ENCODE results near the gene SUV39H1.
"Not testable (repeated sequence)": the region's sequence is repeated elsewhere in the genome, so short reads cannot be mapped to it uniquely, and the experiment has no call there.

The SUV39H1 gene, protein sequence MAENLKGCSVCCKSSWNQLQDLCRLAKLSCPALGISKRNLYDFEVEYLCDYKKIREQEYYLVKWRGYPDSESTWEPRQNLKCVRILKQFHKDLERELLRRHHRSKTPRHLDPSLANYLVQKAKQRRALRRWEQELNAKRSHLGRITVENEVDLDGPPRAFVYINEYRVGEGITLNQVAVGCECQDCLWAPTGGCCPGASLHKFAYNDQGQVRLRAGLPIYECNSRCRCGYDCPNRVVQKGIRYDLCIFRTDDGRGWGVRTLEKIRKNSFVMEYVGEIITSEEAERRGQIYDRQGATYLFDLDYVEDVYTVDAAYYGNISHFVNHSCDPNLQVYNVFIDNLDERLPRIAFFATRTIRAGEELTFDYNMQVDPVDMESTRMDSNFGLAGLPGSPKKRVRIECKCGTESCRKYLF

DNA sequence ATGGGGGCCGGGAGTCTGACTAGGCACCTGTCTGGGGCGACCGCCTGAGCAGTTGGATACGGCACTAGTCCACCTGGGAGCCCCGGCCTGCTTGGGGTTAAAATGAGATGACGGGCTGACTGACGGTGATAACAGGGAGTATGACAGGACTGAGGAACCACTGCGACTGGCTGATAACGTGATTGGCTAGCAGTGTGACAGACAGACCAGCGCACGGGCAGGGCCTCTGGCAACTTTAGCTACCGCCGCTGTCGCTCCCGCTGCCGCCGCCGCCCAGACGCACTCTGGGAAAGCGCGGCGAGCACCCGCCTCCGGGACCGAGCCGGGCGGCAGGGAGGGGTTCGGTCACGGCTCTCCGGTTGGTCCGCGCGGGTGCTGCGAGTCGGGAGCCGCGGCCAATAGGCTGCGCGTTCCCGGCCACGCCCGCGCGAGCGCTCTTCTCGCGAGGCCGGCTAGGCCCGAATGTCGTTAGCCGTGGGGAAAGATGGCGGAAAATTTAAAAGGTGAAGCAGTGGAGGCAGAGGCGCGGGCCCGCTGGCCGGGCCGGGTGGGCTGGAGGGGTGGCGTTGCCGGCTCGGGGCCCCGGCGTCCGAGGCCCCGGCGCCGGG lies at the start of gene SUV39H1:
TSS of gene SUV39H1 (plus strand) at position 434 of the 608 bp plus-strand sequence. CDS start at position 485, 51 bp downstream.
- peak within 1 kb of the TSS; percentile 84 for H3K4me3 ChIP-seq (ENCODE audit: low read depth, low read length)
- peak; percentile 94 for DNase-seq (ENCODE audit: low read depth)
- TF ChIP-seq, protein P1, sequence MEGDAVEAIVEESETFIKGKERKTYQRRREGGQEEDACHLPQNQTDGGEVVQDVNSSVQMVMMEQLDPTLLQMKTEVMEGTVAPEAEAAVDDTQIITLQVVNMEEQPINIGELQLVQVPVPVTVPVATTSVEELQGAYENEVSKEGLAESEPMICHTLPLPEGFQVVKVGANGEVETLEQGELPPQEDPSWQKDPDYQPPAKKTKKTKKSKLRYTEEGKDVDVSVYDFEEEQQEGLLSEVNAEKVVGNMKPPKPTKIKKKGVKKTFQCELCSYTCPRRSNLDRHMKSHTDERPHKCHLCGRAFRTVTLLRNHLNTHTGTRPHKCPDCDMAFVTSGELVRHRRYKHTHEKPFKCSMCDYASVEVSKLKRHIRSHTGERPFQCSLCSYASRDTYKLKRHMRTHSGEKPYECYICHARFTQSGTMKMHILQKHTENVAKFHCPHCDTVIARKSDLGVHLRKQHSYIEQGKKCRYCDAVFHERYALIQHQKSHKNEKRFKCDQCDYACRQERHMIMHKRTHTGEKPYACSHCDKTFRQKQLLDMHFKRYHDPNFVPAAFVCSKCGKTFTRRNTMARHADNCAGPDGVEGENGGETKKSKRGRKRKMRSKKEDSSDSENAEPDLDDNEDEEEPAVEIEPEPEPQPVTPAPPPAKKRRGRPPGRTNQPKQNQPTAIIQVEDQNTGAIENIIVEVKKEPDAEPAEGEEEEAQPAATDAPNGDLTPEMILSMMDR (IDR thresholded peaks at IDR 0.05; ENCODE audit: insufficient read depth, low read depth, low read length, missing control alignments) = no peak

DNA sequence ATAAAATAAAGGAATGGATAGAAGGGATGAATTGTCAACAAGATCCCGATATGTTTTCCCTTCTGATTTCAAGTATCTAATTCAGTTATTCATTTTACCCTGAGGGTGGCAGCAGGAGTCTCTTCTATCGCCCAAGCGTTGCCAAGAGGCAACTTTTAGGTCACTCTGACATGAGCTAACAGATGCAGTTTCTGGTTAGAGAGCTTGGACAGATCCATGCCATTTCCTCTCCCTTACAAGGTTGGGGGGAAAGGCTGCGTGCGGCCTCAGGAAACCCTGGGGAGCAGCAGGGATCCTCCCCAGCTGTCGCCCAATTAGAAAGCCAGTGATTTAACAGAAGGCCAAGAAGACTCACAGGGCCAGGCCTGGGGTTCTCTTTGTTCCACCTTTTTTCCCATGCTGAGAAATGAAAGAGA lies 48.2 kb upstream of the SUV39H1 start:
- DNase-seq (ENCODE audit: low read depth) = peak; percentile 45
- no peak overlapping the region for H3K4me3 ChIP-seq (ENCODE audit: low read depth, low read length)
- TF ChIP-seq, protein P1 (IDR thresholded peaks at IDR 0.05; ENCODE audit: insufficient read depth, low read depth, low read length, missing control alignments) = peak; percentile 13

DNA sequence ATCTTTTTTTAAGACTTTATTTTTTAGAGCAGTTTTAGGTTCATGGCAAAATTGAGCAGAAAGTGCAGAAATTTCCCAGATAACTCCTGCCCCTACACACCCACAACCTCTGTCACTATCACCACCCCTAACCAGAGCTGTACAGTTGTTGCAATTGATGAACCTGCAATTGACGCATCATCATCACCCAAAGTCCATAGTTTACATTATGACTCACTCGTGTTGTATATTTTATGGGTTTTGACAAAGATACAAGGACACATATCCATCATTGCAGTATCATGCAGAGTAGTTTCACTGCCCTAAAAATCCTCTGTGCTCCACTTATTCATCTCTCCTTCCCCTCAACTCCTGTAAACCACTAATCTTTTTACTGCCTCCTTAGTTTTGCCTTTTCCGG lies 47.4 kb upstream of the SUV39H1 start:
- TF ChIP-seq, protein P1 (IDR thresholded peaks at IDR 0.05; ENCODE audit: insufficient read depth, low read depth, low read length, missing control alignments) = no peak
- no peak overlapping the region for H3K4me3 ChIP-seq (ENCODE audit: low read depth, low read length)
- DNase-seq (ENCODE audit: low read depth) = no peak

DNA sequence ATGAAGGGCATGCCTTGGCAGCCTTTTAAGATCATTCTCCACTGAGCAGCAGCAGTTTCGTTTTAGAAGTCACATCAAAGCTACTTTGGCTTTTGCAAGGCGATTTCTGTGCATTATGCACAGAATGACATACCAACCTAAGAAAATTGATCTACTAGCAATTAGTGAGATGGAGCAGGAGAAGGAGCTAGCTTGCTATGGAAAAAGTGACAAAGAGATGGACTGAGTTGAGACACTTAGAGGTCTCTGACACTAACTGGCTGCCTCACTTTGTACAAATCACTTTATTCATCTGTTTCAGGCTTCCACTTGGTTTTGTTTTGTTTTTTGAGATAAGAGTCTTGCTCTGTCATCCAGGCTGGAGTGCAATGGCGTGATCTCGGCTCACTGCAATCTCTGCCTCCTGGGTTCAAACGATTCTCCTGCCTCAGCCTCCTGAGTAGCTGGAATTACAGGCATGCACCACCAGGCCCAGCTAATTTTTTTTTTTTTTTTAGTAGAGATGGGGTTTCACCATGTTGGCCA lies 44.4 kb upstream of the SUV39H1 start:
- not testable (repeated sequence) for DNase-seq (ENCODE audit: low read depth); H3K4me3 ChIP-seq (ENCODE audit: low read depth, low read length)

DNA sequence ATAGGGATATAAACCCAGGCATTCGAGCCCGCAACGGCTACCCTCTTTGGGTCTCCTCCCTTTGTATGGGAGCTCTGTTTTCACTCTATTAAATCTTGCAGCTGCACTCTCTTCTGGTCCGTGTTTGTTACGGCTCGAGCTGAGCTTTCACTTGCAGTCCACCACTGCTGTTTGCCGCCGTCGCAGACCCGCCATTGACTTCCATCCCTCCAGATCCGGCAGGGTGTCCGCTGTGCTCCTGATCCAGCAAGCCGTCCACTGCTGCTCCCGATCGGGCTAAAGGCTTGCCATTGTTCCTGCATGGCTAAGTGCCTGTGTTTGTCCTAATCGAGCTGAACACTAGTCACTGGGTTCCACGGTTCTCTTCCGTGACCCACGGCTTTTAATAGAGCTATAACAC lies 41.8 kb upstream of the SUV39H1 start:
- not testable (repeated sequence) for DNase-seq (ENCODE audit: low read depth); H3K4me3 ChIP-seq (ENCODE audit: low read depth, low read length)

DNA sequence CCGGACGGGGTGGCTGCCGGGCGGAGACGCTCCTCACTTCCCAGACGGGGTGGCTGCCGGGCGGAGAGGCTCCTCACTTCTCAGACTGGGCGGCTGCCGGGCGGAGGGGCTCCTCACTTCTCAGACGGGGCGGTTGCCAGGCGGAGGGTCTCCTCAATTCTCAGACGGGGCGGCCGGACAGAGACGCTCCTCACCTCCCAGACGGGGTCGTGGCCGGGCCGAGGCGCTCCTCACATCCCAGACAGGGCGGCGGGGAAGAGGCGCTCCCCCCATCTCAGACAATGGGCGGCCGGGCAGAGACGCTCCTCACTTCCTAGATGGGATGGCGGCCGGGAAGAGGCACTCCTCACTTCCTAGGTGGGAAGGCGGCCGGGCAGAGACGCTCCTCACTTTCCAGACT lies 36.8 kb upstream of the SUV39H1 start:
- H3K4me3 ChIP-seq (ENCODE audit: low read depth, low read length); DNase-seq (ENCODE audit: low read depth): not testable (repeated sequence)

DNA sequence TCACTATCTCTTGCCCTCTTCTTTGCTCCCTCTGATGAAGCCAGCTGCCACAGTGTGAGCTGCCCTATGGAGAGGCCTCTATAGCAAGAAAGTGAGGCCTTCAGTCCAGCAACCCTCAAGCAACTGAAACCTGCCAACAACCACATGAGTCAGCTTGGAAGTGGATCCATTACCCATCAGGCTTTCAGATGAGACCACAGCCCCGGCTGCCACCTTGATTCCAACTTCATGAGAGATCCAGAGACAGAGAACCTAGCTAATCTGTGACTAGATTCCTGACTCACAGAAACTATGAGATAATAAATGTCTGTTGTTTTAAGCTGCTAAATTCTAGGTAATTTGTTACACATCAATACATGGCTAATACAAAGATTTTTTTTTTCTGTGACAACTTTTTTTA lies 33.3 kb upstream of the SUV39H1 start:
- no peak for DNase-seq (ENCODE audit: low read depth)
- H3K4me3 ChIP-seq (ENCODE audit: low read depth, low read length) = no peak overlapping the region
- TF ChIP-seq, protein P1 (IDR thresholded peaks at IDR 0.05; ENCODE audit: insufficient read depth, low read depth, low read length, missing control alignments) = no peak

DNA sequence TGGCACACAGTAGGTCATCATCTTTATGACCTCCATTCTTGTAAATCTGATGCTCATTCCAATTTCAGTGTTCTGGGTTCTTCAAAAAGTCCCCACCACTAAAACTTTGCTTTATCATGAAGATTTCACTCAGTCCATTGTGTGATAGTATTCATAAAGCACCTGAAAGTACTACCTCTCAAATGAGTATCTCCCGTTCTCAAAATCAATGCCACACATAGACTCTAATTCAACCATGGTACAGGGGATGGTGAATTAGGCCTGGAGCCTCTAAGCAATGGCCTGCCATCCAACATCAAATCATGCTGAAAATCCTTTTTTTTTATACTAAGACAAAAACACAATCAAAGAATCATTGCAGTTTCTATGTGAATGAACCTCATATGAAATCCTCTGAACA lies 32.4 kb upstream of the SUV39H1 start:
- no peak overlapping the region for H3K4me3 ChIP-seq (ENCODE audit: low read depth, low read length)
- no peak for DNase-seq (ENCODE audit: low read depth)
- TF ChIP-seq, protein P1 (IDR thresholded peaks at IDR 0.05; ENCODE audit: insufficient read depth, low read depth, low read length, missing control alignments) = no peak

Measured in GM12865 (cell line).